Medulla oblongata (tissue), 1 donor: Measurements from ENCODE around the gene ARL5A.

Source experiments
- DNase-seq: peaks from one replicate; pipeline ENCODE4 v3.0.0-alpha.2; 2015; ENCODE audit errors: extremely low spot score

Gene ARL5A

GRCh38 chr2:151766437-151767153 lies 61.6 kb downstream of the ARL5A start:
- no peak for DNase-seq

- no peak for DNase-seq
These were observed 62.3 kb downstream of the ARL5A start for GRCh38 chr2:151765760-151766410.

- no peak for DNase-seq
These were observed 65.5 kb downstream of the ARL5A start for GRCh38 chr2:151762694-151763093.

- DNase-seq, result no peak
These were observed 66.5 kb downstream of the ARL5A start for GRCh38 chr2:151761687-151762086.

- no peak for DNase-seq
These were observed 67.0 kb downstream of the ARL5A start for GRCh38 chr2:151761193-151761592.

GRCh38 chr2:151760139-151760650 lies 68.0 kb downstream of the ARL5A start:
- DNase-seq, result no peak

GRCh38 chr2:151758744-151759143 lies 69.5 kb downstream of the ARL5A start:
- no peak for DNase-seq

GRCh38 chr2:151757861-151758260 lies 70.4 kb downstream of the ARL5A start:
- no peak for DNase-seq

GRCh38 chr2:151756820-151757219 lies 71.4 kb downstream of the ARL5A start:
- no peak for DNase-seq

GRCh38 chr2:151754253-151754897 lies 73.8 kb downstream of the ARL5A start:
- DNase-seq, result no peak

- no peak for DNase-seq
These were observed 74.7 kb downstream of the ARL5A start for GRCh38 chr2:151753540-151753939.
